ENCODE measurements around the gene RAPGEF1. TPM values are rescaled to one million over a fixed set of nuclear protein-coding genes. Genes with fewer than 3 reads are reported as not detected.
A peak's percentile ranks its signal among the peaks of the same experiment; 100 is the strongest.

Gene RAPGEF1
- total and polyA plus RNA-seq, 7 donors: 14.4 to 58.2 (median 45.3) TPM

DNA sequence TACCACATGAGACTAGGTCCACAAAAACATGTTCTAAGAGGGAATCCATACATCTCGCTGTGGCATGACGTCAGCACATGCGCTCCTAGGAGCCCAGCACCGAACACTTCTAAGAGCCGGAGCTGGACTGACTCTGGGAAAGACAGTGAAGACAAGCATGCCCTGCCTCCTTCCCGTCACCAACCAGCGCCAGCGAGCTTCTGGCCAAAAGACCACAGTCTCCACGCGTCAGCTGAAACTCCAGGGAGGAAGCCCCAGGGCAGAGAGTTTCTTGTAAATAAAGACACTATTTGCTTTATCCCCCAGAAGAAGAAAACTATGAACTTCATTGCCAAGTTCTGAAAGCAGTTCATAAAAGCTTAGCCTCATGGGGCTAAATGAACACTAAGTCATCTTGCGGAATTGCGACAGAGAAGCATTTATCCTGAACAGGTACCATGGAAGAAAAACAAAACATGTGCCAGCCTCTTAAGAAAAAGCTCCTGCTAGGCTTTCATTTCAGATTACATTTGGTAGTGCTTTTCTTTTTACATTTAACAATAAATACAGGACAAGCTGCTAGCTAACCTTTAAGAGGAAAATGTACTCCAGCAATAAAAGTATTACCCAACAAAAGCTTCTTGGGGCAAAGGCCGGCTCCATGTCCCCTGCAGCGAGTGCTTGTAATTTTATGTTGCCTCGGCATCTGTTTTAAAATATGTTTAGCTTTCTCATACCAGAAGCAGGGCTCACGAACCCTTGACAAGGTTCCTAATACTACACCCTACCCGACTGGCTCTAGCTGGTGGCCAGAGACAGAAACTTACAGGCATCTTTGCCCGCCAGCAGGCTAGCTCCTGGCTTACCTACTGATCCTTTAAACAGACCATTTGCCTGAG lies 98.0 kb downstream of the RAPGEF1 start:
- H3K27ac ChIP-seq: peak overlapping the region in 3 of 4 donors; percentile 65 to 82 (median 74)
- peaks cover 0 to 24% (median 8%) of the 10 kb centered on the region in 4 donors for H3K36me3 ChIP-seq
- H3K4me1 ChIP-seq: peaks cover 0 to 57% (median 41%) of the 10 kb centered on the region in 4 donors
- H3K27me3 ChIP-seq: no peaks in the 10 kb centered on the region
- TF ChIP-seq POLR2AphosphoS5 (IDR thresholded peaks at IDR 0.05): peak in 3 of 4 donors; percentile 33 to 54 (median 34)
- no peak for TF ChIP-seq POLR2A (IDR thresholded peaks at IDR 0.05)
- peak in 1 of 4 donors; percentile 32 for TF ChIP-seq EP300 (IDR thresholded peaks at IDR 0.05)
- no peak overlapping the region for H3K4me3 ChIP-seq
- H3K9me3 ChIP-seq: no peaks in the 10 kb centered on the region
- DNase-seq: peak; percentile 90
- intact Hi-C loops (cut with DNase I): loop anchor here (1.0 to 5.0 kb wide), 3 partner anchors 55 to 99 kb away; partner anchors contain the start of gene RAPGEF1
- WGBS, 2 donors: 16 to 68% methylated on average over 18 of the region's 18 CpGs

DNA sequence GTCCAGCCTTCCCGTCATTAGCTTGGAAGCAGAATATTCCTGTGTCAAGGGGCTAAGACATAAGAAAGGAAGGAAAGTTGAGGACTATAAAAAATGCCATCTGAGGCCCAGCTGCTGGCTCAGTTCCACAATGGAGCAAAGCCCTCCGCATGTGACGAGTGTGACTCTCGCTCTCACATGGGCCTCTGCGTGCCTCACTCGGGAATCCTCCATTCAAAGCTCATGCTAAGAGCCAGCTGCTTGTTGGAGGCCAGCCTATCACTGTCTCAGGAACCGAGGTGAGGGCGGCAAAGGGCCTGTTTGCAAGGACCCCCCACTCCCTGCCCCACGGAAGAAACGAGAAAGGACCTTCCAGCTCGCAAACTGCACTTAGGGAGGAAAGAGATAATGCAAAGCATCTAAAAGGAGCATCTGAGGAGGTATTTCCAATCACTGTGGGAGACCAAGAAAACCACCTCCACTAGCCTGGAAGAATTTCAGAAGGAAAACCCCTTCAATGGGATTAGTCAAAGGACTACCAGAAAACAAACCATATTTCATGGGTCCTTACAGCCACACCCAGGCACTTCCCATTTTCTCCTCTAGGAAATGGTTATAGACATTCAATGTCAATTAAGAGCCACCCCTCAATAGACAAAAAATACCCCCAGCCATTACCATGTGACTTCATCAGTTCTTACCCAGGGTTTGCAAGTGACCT lies 99.3 kb downstream of the RAPGEF1 start:
- WGBS, 2 donors: 88 to 91% methylated on average over 11 of the region's 11 CpGs
- H3K9me3 ChIP-seq: no peaks in the 10 kb centered on the region
- intact Hi-C loops (cut with DNase I): loop anchor here (1.0 to 5.0 kb wide), 2 partner anchors 57 to 93 kb away; no protein-coding TSS in a partner anchor
- TF ChIP-seq, protein P1, sequence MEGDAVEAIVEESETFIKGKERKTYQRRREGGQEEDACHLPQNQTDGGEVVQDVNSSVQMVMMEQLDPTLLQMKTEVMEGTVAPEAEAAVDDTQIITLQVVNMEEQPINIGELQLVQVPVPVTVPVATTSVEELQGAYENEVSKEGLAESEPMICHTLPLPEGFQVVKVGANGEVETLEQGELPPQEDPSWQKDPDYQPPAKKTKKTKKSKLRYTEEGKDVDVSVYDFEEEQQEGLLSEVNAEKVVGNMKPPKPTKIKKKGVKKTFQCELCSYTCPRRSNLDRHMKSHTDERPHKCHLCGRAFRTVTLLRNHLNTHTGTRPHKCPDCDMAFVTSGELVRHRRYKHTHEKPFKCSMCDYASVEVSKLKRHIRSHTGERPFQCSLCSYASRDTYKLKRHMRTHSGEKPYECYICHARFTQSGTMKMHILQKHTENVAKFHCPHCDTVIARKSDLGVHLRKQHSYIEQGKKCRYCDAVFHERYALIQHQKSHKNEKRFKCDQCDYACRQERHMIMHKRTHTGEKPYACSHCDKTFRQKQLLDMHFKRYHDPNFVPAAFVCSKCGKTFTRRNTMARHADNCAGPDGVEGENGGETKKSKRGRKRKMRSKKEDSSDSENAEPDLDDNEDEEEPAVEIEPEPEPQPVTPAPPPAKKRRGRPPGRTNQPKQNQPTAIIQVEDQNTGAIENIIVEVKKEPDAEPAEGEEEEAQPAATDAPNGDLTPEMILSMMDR (IDR thresholded peaks at IDR 0.05): no peak
- TF ChIP-seq EP300 (IDR thresholded peaks at IDR 0.05): no peak
- TF ChIP-seq POLR2A (IDR thresholded peaks at IDR 0.05): no peak
- no peak for TF ChIP-seq POLR2AphosphoS5 (IDR thresholded peaks at IDR 0.05)
- H3K27me3 ChIP-seq: no peaks in the 10 kb centered on the region
- H3K36me3 ChIP-seq: peaks cover 0 to 24% (median 8%) of the 10 kb centered on the region in 4 donors
- H3K4me1 ChIP-seq: peaks cover 0 to 56% (median 39%) of the 10 kb centered on the region in 4 donors
- DNase-seq: peak; percentile 67
- H3K27ac ChIP-seq: peak overlapping the region in 3 of 4 donors; percentile 65 to 82 (median 74)
- H3K4me3 ChIP-seq: no peak overlapping the region

DNA sequence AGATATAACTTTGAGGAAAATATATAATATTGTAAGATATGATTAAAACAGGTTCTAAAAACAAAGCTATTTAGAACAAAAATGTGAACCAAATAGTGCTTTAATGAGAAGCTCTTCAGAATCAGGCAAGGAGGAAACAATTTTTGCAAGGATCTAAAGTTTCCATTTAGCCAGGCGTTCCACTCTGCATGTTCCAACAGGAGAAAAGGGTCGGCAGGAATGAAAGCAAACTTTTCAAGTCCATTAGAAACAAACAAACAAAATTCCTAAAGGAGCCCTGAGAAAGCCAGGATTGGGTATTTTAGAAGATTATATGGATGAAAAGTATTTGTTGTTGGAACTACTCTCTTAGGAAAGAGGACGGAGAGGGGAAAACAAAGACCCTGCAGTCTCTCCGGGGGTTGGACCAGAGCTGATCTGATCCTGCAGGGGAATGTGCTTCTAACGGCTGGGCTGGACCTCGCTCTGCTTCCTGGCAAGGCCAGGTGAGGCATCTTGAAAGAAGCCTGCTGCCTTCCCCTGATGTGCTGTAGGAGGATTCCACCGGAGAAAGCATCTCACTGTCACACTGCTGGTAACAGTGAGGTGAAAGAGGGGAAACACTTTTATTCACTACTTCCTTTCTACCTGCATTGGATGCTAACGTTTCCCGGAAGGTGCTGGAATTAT lies 100.0 kb downstream of the RAPGEF1 start:
- Histone ChIP-seq H3K27ac (peak overlapping the region in 2 of 4 donors; percentile 65 to 82), H3K9me3 (no peaks in the 10 kb centered on the region), H3K36me3 (peaks cover 0 to 24% (median 8%) of the 10 kb centered on the region in 4 donors), H3K4me3 (no peak overlapping the region), H3K27me3 (no peaks in the 10 kb centered on the region), H3K4me1 (peaks cover 0 to 56% (median 39%) of the 10 kb centered on the region in 4 donors)
- WGBS, 2 donors: 84 to 85% methylated on average over 9 of the region's 9 CpGs
- intact Hi-C loops (cut with DNase I): loop anchor here (5.0 kb wide), 1 partner anchor 57 kb away; no protein-coding TSS in a partner anchor
- TF ChIP-seq, protein P1 (IDR thresholded peaks at IDR 0.05): no peak
- TF ChIP-seq POLR2A (IDR thresholded peaks at IDR 0.05) (no peak), POLR2AphosphoS5 (IDR thresholded peaks at IDR 0.05) (no peak), EP300 (IDR thresholded peaks at IDR 0.05) (no peak)
- peak; percentile 27 for DNase-seq

DNA sequence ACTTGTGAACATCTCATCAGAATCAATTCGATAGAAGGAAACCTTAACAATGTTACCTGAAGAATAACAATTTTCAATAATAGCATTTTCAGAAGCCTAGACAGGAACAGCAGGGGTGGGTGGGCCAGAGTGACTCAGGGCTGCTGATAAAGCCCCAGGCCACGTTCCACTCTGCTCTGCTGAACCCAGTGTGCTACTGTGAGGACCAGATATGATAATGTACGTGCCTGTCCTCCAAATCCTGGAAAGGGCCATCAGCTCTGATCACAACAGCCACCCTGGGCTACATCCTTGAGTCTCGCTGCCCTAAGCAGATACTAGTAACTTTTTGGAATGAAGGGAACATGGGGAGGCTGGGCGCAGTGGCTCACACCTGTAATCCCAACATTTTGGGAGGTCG lies 103.3 kb downstream of the RAPGEF1 start:
- H3K27ac ChIP-seq: peak overlapping the region in 3 of 4 donors; percentile 54 to 76 (median 72)
- intact Hi-C loops (cut with DNase I): no loop called here
- H3K36me3 ChIP-seq: peaks cover 0 to 14% (median 8%) of the 10 kb centered on the region in 4 donors
- TF ChIP-seq EP300 (IDR thresholded peaks at IDR 0.05) (no peak), POLR2A (IDR thresholded peaks at IDR 0.05) (no peak), POLR2AphosphoS5 (IDR thresholded peaks at IDR 0.05) (no peak)
- TF ChIP-seq, protein P1 (IDR thresholded peaks at IDR 0.05): no peak
- no peaks in the 10 kb centered on the region for H3K9me3 ChIP-seq
- DNase-seq: no peak
- peaks cover 0 to 31% (median 24%) of the 10 kb centered on the region in 4 donors for H3K4me1 ChIP-seq
- H3K27me3 ChIP-seq: no peaks in the 10 kb centered on the region
- H3K4me3 ChIP-seq: no peak overlapping the region
- WGBS, 2 donors: 86 to 88% methylated on average over 6 of the region's 6 CpGs

All from sigmoid colon (tissue), 7 donors.